GM23338 (cell line): ENCODE measurements around the gene PPP2R2D. TPM values are rescaled to one million over a fixed set of nuclear protein-coding genes. Genes with fewer than 3 reads are reported as not detected.

ENCODE experiments used
- ATAC-seq: fragments of 200-7000 bp; cut with Tn5 transposase; 3 replicates; pipeline ENCODE4 v1.9.1; 2020
- DNase-seq: peaks from one replicate; pipeline ENCODE4 v3.0.0-alpha.2; 2015; ENCODE audit warnings: low spot score
- H2AFZ ChIP-seq: fragments of 200-600 bp; sonication (generic); 2 replicates; pipeline ENCODE4 v1.8.0; 2016; ENCODE audit warnings: antibody characterized with exemption, mild to moderate bottlenecking, moderate library complexity
- H3F3A ChIP-seq: fragments of 200-600 bp; sonication (generic); replicated peaks from 2 replicates; pipeline ENCODE4 v1.8.0; 2017; ENCODE audit warnings: antibody characterized with exemption, mixed run types, low read depth
- H3K27ac ChIP-seq: fragments of 200-600 bp; sonication (generic); 2 replicates; pipeline ENCODE4 v1.6.1; 2016; ENCODE audit warnings: low read depth
- H3K27me3 ChIP-seq: fragments of 200-600 bp; sonication (generic); 2 replicates; pipeline ENCODE4 v1.8.0; 2016; ENCODE audit warnings: mild to moderate bottlenecking, mixed run types, moderate library complexity; ENCODE audit not compliant: insufficient read depth
- H3K36me3 ChIP-seq: fragments of 200-600 bp; sonication (generic); 2 replicates; pipeline ENCODE4 v1.8.0; 2016; ENCODE audit warnings: mild to moderate bottlenecking; ENCODE audit not compliant: insufficient read depth
- H3K4me1 ChIP-seq: fragments of 200-600 bp; sonication (generic); 2 replicates; pipeline ENCODE4 v1.8.0; 2016; ENCODE audit warnings: mild to moderate bottlenecking, moderate library complexity; ENCODE audit not compliant: insufficient read depth
- H3K4me2 ChIP-seq: fragments of 200-600 bp; sonication (generic); 2 replicates; pipeline ENCODE4 v1.7.1; 2017; ENCODE audit warnings: mixed run types
- H3K4me3 ChIP-seq: fragments of 200-600 bp; sonication (generic); 2 replicates; pipeline ENCODE4 v1.6.1; 2016; ENCODE audit warnings: mixed run types
- H3K79me2 ChIP-seq: fragments of 200-600 bp; sonication (generic); replicated peaks from 2 replicates; pipeline ENCODE4 v1.8.0; 2017; ENCODE audit warnings: mild to moderate bottlenecking; ENCODE audit not compliant: insufficient read depth
- H3K9me2 ChIP-seq: fragments of 200-600 bp; sonication (generic); 2 replicates; pipeline ENCODE4 v1.8.0; 2017; ENCODE audit not compliant: insufficient read depth
- H4K20me1 ChIP-seq: fragments of 200-600 bp; sonication (generic); replicated peaks from 2 replicates; pipeline ENCODE4 v1.8.0; 2017; ENCODE audit warnings: mild to moderate bottlenecking; ENCODE audit not compliant: insufficient read depth
- H3K27ac Mint-ChIP-seq: 2 replicates; pipeline ENCODE4 v1.8.0; 2020; ENCODE audit warnings: inconsistent platforms, mild to moderate bottlenecking, moderate library complexity, mixed read lengths
- H3K27me3 Mint-ChIP-seq: 3 replicates; pipeline ENCODE4 v1.8.0; 2022; ENCODE audit warnings: low read depth, mild to moderate bottlenecking, moderate library complexity, mixed read lengths, inconsistent platforms; ENCODE audit not compliant: insufficient read depth, poor library complexity
- H3K36me3 Mint-ChIP-seq: 3 replicates; pipeline ENCODE4 v1.8.0; 2021; ENCODE audit warnings: low read depth, mild to moderate bottlenecking, inconsistent platforms, moderate library complexity, mixed read lengths
- H3K4me1 Mint-ChIP-seq: 3 replicates; pipeline ENCODE4 v1.8.0; 2020; ENCODE audit warnings: mild to moderate bottlenecking, inconsistent platforms, mixed read lengths
- H3K4me3 Mint-ChIP-seq: 3 replicates; pipeline ENCODE4 v1.8.0; 2021; ENCODE audit warnings: moderate library complexity, mild to moderate bottlenecking, inconsistent platforms, mixed read lengths
- H3K9me3 Mint-ChIP-seq: 3 replicates; pipeline ENCODE4 v1.8.0; 2020; ENCODE audit warnings: moderate library complexity, mild to moderate bottlenecking, inconsistent platforms, mixed read lengths
- EZH2 ChIP-seq: fragments of 200-600 bp; sonication (generic); IDR thresholded peaks from one replicate; pipeline ENCODE4 v1.8.0; 2017; ENCODE audit warnings: antibody characterized with exemption, mild to moderate bottlenecking, low read depth; ENCODE audit not compliant: unreplicated experiment
- EZH2phosphoT487 ChIP-seq: fragments of 200-600 bp; sonication (generic); IDR thresholded peaks from one replicate; pipeline ENCODE4 v1.8.1; 2018; ENCODE audit warnings: antibody characterized with exemption; ENCODE audit not compliant: unreplicated experiment
- ZNF331 ChIP-seq: fragments of 250-450 bp; sonication (Bioruptor Pico); IDR thresholded peaks from 2 replicates; pipeline ENCODE4 v1.5.0; 2020; ENCODE audit warnings: low read depth, mild to moderate bottlenecking, moderate library complexity
- polyA plus RNA-seq: library from polyadenylated mRNA; unstranded; fragments of >200 nt; fragmentation: Nextera tagmentation; extraction: Ambion mirVana; gene quantifications from 2 replicates; pipeline ENCODE4 v1.2.1, GENCODE V29; 2016
- total RNA-seq: library from RNA; depleted of rRNA; stranded (reverse); fragments of >200 nt; shearing (Covaris generic); gene quantifications from 2 replicates; pipeline ENCODE4 v1.2.3, GENCODE V29; 2014
- TF ChIP-seq, protein P1 (sequence below): fragments of 250-450 bp; sonication (Bioruptor Pico); IDR thresholded peaks from 2 replicates; pipeline ENCODE4 v1.5.0; 2020; ENCODE audit warnings: mild to moderate bottlenecking, moderate library complexity
- TF ChIP-seq, protein P2 (sequence below): IDR thresholded peaks from one replicate; pipeline ENCODE4 v1.6.1; 2018; ENCODE audit warnings: antibody characterized with exemption; ENCODE audit not compliant: unreplicated experiment

Gene PPP2R2D
- total and polyA plus RNA-seq, 2 experiments from 2014 or later: 28.8 to 33.7 TPM

DNA sequence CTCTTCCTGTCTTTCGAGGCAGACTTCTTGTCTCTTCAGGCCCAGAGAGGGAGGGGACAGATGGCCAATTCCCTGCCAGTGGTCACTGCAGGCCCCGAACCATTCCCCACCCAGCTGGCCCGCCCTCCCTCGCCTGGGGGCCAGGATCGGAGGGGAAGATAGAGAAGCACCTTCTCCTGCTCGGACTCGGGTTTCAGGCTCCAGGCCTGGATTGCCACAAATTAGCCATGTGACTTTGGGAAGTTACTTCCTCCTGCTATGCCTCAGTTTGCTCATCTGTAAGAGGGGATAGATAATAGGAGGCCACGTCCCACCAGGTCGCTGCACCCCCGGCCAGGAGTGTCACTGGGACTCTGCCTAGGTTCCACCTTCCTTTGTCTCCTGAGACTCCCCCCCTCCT is 24.8 kb upstream of the PPP2R2D start:
- H3K4me1 ChIP-seq: no peaks in the 10 kb centered on the region; the same call in 1 of the 2 replicates
- no peaks in the 10 kb centered on the region for H3K36me3 ChIP-seq
- H2AFZ ChIP-seq: peak overlapping the region; percentile 49; the same call in 1 of the 2 replicates
- no peak for DNase-seq
- H3K4me3 ChIP-seq: no peak overlapping the region
- TF ChIP-seq EZH2 (no peak), ZNF331 (CRISPR knock-in tag) (no peak), EZH2phosphoT487 (no peak)
- TF ChIP-seq, protein P1, sequence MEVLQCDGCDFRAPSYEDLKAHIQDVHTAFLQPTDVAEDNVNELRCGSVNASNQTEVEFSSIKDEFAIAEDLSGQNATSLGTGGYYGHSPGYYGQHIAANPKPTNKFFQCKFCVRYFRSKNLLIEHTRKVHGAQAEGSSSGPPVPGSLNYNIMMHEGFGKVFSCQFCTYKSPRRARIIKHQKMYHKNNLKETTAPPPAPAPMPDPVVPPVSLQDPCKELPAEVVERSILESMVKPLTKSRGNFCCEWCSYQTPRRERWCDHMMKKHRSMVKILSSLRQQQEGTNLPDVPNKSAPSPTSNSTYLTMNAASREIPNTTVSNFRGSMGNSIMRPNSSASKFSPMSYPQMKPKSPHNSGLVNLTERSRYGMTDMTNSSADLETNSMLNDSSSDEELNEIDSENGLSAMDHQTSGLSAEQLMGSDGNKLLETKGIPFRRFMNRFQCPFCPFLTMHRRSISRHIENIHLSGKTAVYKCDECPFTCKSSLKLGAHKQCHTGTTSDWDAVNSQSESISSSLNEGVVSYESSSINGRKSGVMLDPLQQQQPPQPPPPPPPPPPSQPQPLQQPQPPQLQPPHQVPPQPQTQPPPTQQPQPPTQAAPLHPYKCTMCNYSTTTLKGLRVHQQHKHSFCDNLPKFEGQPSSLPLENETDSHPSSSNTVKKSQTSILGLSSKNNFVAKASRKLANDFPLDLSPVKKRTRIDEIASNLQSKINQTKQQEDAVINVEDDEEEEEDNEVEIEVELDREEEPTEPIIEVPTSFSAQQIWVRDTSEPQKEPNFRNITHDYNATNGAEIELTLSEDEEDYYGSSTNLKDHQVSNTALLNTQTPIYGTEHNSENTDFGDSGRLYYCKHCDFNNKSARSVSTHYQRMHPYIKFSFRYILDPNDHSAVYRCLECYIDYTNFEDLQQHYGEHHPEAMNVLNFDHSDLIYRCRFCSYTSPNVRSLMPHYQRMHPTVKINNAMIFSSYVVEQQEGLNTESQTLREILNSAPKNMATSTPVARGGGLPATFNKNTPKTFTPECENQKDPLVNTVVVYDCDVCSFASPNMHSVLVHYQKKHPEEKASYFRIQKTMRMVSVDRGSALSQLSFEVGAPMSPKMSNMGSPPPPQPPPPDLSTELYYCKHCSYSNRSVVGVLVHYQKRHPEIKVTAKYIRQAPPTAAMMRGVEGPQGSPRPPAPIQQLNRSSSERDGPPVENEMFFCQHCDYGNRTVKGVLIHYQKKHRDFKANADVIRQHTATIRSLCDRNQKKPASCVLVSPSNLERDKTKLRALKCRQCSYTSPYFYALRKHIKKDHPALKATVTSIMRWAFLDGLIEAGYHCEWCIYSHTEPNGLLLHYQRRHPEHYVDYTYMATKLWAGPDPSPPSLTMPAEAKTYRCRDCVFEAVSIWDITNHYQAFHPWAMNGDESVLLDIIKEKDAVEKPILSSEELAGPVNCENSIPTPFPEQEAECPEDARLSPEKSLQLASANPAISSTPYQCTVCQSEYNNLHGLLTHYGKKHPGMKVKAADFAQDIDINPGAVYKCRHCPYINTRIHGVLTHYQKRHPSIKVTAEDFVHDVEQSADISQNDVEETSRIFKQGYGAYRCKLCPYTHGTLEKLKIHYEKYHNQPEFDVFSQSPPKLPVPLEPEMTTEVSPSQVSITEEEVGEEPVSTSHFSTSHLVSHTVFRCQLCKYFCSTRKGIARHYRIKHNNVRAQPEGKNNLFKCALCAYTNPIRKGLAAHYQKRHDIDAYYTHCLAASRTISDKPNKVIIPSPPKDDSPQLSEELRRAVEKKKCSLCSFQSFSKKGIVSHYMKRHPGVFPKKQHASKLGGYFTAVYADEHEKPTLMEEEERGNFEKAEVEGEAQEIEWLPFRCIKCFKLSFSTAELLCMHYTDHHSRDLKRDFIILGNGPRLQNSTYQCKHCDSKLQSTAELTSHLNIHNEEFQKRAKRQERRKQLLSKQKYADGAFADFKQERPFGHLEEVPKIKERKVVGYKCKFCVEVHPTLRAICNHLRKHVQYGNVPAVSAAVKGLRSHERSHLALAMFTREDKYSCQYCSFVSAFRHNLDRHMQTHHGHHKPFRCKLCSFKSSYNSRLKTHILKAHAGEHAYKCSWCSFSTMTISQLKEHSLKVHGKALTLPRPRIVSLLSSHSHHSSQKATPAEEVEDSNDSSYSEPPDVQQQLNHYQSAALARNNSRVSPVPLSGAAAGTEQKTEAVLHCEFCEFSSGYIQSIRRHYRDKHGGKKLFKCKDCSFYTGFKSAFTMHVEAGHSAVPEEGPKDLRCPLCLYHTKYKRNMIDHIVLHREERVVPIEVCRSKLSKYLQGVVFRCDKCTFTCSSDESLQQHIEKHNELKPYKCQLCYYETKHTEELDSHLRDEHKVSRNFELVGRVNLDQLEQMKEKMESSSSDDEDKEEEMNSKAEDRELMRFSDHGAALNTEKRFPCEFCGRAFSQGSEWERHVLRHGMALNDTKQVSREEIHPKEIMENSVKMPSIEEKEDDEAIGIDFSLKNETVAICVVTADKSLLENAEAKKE (CRISPR knock-in tag): no peak
- TF ChIP-seq, protein P2, sequence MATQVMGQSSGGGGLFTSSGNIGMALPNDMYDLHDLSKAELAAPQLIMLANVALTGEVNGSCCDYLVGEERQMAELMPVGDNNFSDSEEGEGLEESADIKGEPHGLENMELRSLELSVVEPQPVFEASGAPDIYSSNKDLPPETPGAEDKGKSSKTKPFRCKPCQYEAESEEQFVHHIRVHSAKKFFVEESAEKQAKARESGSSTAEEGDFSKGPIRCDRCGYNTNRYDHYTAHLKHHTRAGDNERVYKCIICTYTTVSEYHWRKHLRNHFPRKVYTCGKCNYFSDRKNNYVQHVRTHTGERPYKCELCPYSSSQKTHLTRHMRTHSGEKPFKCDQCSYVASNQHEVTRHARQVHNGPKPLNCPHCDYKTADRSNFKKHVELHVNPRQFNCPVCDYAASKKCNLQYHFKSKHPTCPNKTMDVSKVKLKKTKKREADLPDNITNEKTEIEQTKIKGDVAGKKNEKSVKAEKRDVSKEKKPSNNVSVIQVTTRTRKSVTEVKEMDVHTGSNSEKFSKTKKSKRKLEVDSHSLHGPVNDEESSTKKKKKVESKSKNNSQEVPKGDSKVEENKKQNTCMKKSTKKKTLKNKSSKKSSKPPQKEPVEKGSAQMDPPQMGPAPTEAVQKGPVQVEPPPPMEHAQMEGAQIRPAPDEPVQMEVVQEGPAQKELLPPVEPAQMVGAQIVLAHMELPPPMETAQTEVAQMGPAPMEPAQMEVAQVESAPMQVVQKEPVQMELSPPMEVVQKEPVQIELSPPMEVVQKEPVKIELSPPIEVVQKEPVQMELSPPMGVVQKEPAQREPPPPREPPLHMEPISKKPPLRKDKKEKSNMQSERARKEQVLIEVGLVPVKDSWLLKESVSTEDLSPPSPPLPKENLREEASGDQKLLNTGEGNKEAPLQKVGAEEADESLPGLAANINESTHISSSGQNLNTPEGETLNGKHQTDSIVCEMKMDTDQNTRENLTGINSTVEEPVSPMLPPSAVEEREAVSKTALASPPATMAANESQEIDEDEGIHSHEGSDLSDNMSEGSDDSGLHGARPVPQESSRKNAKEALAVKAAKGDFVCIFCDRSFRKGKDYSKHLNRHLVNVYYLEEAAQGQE: no peak
- Mint-ChIP-seq H3K27ac (no peak overlapping the region), H3K27me3 (peaks cover 13% of the 10 kb centered on the region), H3K9me3 (peaks cover 6% of the 10 kb centered on the region; the same call in 2 of the 3 replicates), H3K4me3 (no peak overlapping the region), H3K36me3 (peaks cover 2% of the 10 kb centered on the region; the same call in 2 of the 3 replicates), H3K4me1 (peaks cover 6% of the 10 kb centered on the region)
- no peak for ATAC-seq
- no peaks in the 10 kb centered on the region for H4K20me1 ChIP-seq
- no peaks in the 10 kb centered on the region for H3K79me2 ChIP-seq
- no peaks in the 10 kb centered on the region for H3K27me3 ChIP-seq
- H3F3A ChIP-seq: no peaks in the 10 kb centered on the region
- no peak overlapping the region for H3K4me2 ChIP-seq
- H3K27ac ChIP-seq: no peak overlapping the region
- H3K9me2 ChIP-seq: no peaks in the 10 kb centered on the region
